Hepatocyte (in vitro differentiated cells): Measurements from ENCODE around the gene PFKL. TPM values are rescaled to one million over a fixed set of nuclear protein-coding genes. Genes with fewer than 3 reads are reported as not detected.

ENCODE experiments used
- DNase-seq: peaks from one replicate; pipeline ENCODE4 v3.0.0-alpha.2; 2016; ENCODE audit warnings: low spot score
- H2AFZ ChIP-seq: fragments of 200-600 bp; sonication (generic); 2 replicates; pipeline ENCODE4 v1.6.0; 2016; ENCODE audit warnings: antibody characterized with exemption, mild to moderate bottlenecking
- H3K27ac ChIP-seq: fragments of 200-600 bp; sonication (generic); 2 replicates; pipeline ENCODE4 v1.5.1; 2016; ENCODE audit warnings: mild to moderate bottlenecking
- H3K27me3 ChIP-seq: fragments of 200-600 bp; sonication (generic); 2 replicates; pipeline ENCODE4 v1.6.1; 2016
- H3K36me3 ChIP-seq: fragments of 200-600 bp; sonication (generic); replicated peaks from 2 replicates; pipeline ENCODE4 v1.5.1; 2016; ENCODE audit warnings: low read depth; ENCODE audit not compliant: insufficient read depth
- H3K4me1 ChIP-seq: fragments of 200-600 bp; sonication (generic); 2 replicates; pipeline ENCODE4 v1.5.1; 2016; ENCODE audit warnings: mild to moderate bottlenecking, moderate library complexity; ENCODE audit not compliant: insufficient read depth
- H3K4me2 ChIP-seq: fragments of 200-600 bp; sonication (generic); 2 replicates; pipeline ENCODE4 v1.6.0; 2016
- H3K4me3 ChIP-seq: fragments of 200-600 bp; sonication (generic); 2 replicates; pipeline ENCODE4 v1.5.1; 2016; ENCODE audit warnings: mild to moderate bottlenecking
- H3K79me2 ChIP-seq: fragments of 200-600 bp; sonication (generic); 2 replicates; pipeline ENCODE4 v1.6.0; 2017; ENCODE audit warnings: mild to moderate bottlenecking
- H3K9me2 ChIP-seq: fragments of 200-600 bp; sonication (generic); replicated peaks from 2 replicates; pipeline ENCODE4 v1.6.0; 2017; ENCODE audit warnings: mild to moderate bottlenecking; ENCODE audit not compliant: insufficient read depth
- H3K9me3 ChIP-seq: fragments of 200-600 bp; sonication (generic); 2 replicates; pipeline ENCODE4 v1.5.1; 2016; ENCODE audit warnings: low read depth, mild to moderate bottlenecking
- H4K20me1 ChIP-seq: fragments of 200-600 bp; sonication (generic); 2 replicates; pipeline ENCODE4 v1.6.0; 2016; ENCODE audit warnings: mild to moderate bottlenecking; ENCODE audit not compliant: insufficient read depth, poor library complexity, severe bottlenecking
- EZH2 ChIP-seq: fragments of 200-600 bp; sonication (generic); IDR thresholded peaks from 2 replicates; pipeline ENCODE4 v1.6.1; 2016; ENCODE audit warnings: antibody characterized with exemption, mild to moderate bottlenecking, borderline replicate concordance
- EZH2phosphoT487 ChIP-seq: fragments of 200-600 bp; sonication (generic); IDR thresholded peaks from one replicate; pipeline ENCODE4 v1.6.1; 2018; ENCODE audit warnings: antibody characterized with exemption, mild to moderate bottlenecking, low read depth, moderate library complexity; ENCODE audit not compliant: unreplicated experiment, severe bottlenecking
- WGBS: methylation state at CpG from one replicate; pipeline ENCODE4 v1.1.6; 2016; ENCODE audit warnings: low lambda C conversion rate; ENCODE audit errors: missing lambda C conversion rate; 5-methylcytosine and 5-hydroxymethylcytosine counted together
- polyA plus RNA-seq: library from polyadenylated mRNA; unstranded; fragments of >200 nt; fragmentation: Nextera tagmentation; extraction: Ambion mirVana; gene quantifications from 2 replicates; pipeline ENCODE4 v1.2.1, GENCODE V29; 2016
- total RNA-seq: library from RNA; depleted of rRNA; stranded (reverse); fragments of >200 nt; gene quantifications from 2 replicates; pipeline ENCODE4 v1.2.3, GENCODE V29; 2014
- TF ChIP-seq, protein P1 (sequence below): fragments of 200-600 bp; sonication (generic); IDR thresholded peaks from 2 replicates; pipeline ENCODE4 v1.5.1; 2016; ENCODE audit warnings: antibody characterized with exemption, mild to moderate bottlenecking; ENCODE audit not compliant: poor library complexity

PFKL gene
- total and polyA plus RNA-seq, 2 experiments from 2014 or later = 140 to 205 TPM

GRCh38 chr21:44272284-44272858 lies 27.5 kb upstream of the PFKL start:
- no peaks in the 10 kb centered on the region for H3K36me3 ChIP-seq
- H3K27ac ChIP-seq = no peak overlapping the region
- H3K4me1 ChIP-seq = no peaks in the 10 kb centered on the region
- H3K27me3 ChIP-seq = no peaks in the 10 kb centered on the region
- H3K79me2 ChIP-seq = no peaks in the 10 kb centered on the region
- no peak for TF ChIP-seq EZH2
- no peak for TF ChIP-seq EZH2phosphoT487
- TF ChIP-seq, protein P1, sequence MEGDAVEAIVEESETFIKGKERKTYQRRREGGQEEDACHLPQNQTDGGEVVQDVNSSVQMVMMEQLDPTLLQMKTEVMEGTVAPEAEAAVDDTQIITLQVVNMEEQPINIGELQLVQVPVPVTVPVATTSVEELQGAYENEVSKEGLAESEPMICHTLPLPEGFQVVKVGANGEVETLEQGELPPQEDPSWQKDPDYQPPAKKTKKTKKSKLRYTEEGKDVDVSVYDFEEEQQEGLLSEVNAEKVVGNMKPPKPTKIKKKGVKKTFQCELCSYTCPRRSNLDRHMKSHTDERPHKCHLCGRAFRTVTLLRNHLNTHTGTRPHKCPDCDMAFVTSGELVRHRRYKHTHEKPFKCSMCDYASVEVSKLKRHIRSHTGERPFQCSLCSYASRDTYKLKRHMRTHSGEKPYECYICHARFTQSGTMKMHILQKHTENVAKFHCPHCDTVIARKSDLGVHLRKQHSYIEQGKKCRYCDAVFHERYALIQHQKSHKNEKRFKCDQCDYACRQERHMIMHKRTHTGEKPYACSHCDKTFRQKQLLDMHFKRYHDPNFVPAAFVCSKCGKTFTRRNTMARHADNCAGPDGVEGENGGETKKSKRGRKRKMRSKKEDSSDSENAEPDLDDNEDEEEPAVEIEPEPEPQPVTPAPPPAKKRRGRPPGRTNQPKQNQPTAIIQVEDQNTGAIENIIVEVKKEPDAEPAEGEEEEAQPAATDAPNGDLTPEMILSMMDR = no peak
- no peak overlapping the region for H3K4me3 ChIP-seq
- no peak for DNase-seq
- H4K20me1 ChIP-seq = no peaks in the 10 kb centered on the region
- 88% methylated on average over 18 of the region's 18 CpGs for WGBS
- no peaks in the 10 kb centered on the region for H3K9me3 ChIP-seq
- H3K4me2 ChIP-seq = no peak overlapping the region
- H2AFZ ChIP-seq = no peak overlapping the region
- no peaks in the 10 kb centered on the region for H3K9me2 ChIP-seq

GRCh38 chr21:44273046-44273445 lies 26.8 kb upstream of the PFKL start:
- Histone ChIP-seq H2AFZ (no peak overlapping the region), H3K4me1 (no peaks in the 10 kb centered on the region), H3K79me2 (no peaks in the 10 kb centered on the region), H3K9me3 (no peaks in the 10 kb centered on the region), H3K36me3 (no peaks in the 10 kb centered on the region), H3K27ac (no peak overlapping the region), H3K27me3 (no peaks in the 10 kb centered on the region), H4K20me1 (no peaks in the 10 kb centered on the region), H3K4me2 (no peak overlapping the region), H3K9me2 (no peaks in the 10 kb centered on the region), H3K4me3 (no peak overlapping the region)
- TF ChIP-seq, protein P1 = no peak
- TF ChIP-seq EZH2 (no peak), EZH2phosphoT487 (no peak)
- WGBS = 90% methylated on average over 7 of the region's 7 CpGs
- DNase-seq = no peak

DNA sequence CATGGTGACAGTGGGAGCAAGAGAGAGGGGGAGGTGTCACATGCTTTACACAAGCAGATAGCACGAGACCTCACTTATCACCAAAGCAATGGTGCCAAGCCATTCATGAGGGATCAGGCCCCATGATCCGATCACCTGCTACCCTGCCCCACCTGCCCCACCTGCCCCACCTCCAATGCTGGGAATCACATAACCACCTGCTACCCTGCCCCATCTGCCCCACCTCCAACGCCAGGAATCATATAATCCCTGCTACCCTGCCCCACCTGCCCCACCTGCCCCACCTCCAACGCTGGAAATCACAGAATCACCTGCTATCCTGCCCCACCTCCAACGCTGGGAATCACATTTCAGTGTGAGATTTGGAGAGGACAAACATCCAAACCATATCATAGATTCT lies 24.8 kb upstream of the PFKL start:
- 54% methylated on average over 3 of the region's 5 CpGs for WGBS

More for the DNA sequence above, 24.8 kb upstream of the PFKL start:
- Histone ChIP-seq H3K79me2 (no peaks in the 10 kb centered on the region), H3K4me1 (no peaks in the 10 kb centered on the region), H3K9me2 (no peaks in the 10 kb centered on the region), H4K20me1 (no peaks in the 10 kb centered on the region), H3K9me3 (no peaks in the 10 kb centered on the region), H3K36me3 (no peaks in the 10 kb centered on the region), H3K27ac (no peak overlapping the region), H3K4me2 (no peak overlapping the region), H2AFZ (no peak overlapping the region), H3K4me3 (no peak overlapping the region), H3K27me3 (no peaks in the 10 kb centered on the region)
- TF ChIP-seq EZH2 (no peak), EZH2phosphoT487 (no peak)
- TF ChIP-seq, protein P1 = no peak
- DNase-seq = no peak
